Osteocyte (in vitro differentiated cells): Measurements from ENCODE around the gene CLEC5A. TPM values are rescaled to one million over a fixed set of nuclear protein-coding genes. Genes with fewer than 3 reads are reported as not detected.
"Not testable (repeated sequence)": the region's sequence is repeated elsewhere in the genome, so short reads cannot be mapped to it uniquely, and the experiment has no call there.

Source experiments
- DNase-seq: peaks from one replicate; pipeline ENCODE4 v3.0.0; 2021; ENCODE audit warnings: mixed read lengths; ENCODE audit not compliant: unreplicated experiment; ENCODE audit errors: extremely low spot score
- H3K27ac Mint-ChIP-seq: one replicate; pipeline ENCODE4 v1.8.0; 2021; ENCODE audit warnings: mild to moderate bottlenecking, mixed read lengths; ENCODE audit not compliant: unreplicated experiment
- H3K27me3 Mint-ChIP-seq: one replicate; pipeline ENCODE4 v1.8.0; 2021; ENCODE audit warnings: mixed read lengths; ENCODE audit not compliant: unreplicated experiment
- H3K36me3 Mint-ChIP-seq: one replicate; pipeline ENCODE4 v1.8.0; 2021; ENCODE audit warnings: mixed read lengths; ENCODE audit not compliant: unreplicated experiment
- H3K4me1 Mint-ChIP-seq: one replicate; pipeline ENCODE4 v1.8.0; 2021; ENCODE audit warnings: mixed read lengths; ENCODE audit not compliant: unreplicated experiment
- H3K4me3 Mint-ChIP-seq: one replicate; pipeline ENCODE4 v1.8.0; 2021; ENCODE audit warnings: mild to moderate bottlenecking, moderate library complexity, mixed read lengths; ENCODE audit not compliant: unreplicated experiment
- H3K9me3 Mint-ChIP-seq: one replicate; pipeline ENCODE4 v1.8.0; 2021; ENCODE audit warnings: mixed read lengths; ENCODE audit not compliant: unreplicated experiment
- CTCF ChIP-seq: fragments of 200-600 bp; sonication (generic); IDR thresholded peaks from 2 replicates; pipeline ENCODE4 v1.5.0; 2021; ENCODE audit warnings: antibody characterized with exemption, mild to moderate bottlenecking, moderate library complexity
- total RNA-seq: library from RNA; stranded (reverse); gene quantifications from 2 replicates; pipeline ENCODE4 v1.2.1, GENCODE V29; 2021

The CLEC5A gene
- total RNA-seq, 1 donor from 2014 or later, result not detected

GRCh38 chr7:141920281-141920680 lies 26.5 kb downstream of the CLEC5A start:
- H3K9me3 Mint-ChIP-seq, result peaks cover 11% of the 10 kb centered on the region
- no peaks in the 10 kb centered on the region for H3K36me3 Mint-ChIP-seq
- DNase-seq, result no peak
- H3K27me3 Mint-ChIP-seq, result no peaks in the 10 kb centered on the region
- no peak for TF ChIP-seq CTCF
- no peak overlapping the region for H3K27ac Mint-ChIP-seq
- H3K4me3 Mint-ChIP-seq, result no peak overlapping the region
- H3K4me1 Mint-ChIP-seq, result no peaks in the 10 kb centered on the region

- no peak within 1 kb of the TSS for H3K4me3 Mint-ChIP-seq
- H3K36me3 Mint-ChIP-seq, result no peaks in the 10 kb centered on the region
- H3K27me3 Mint-ChIP-seq, result no peaks in the 10 kb centered on the region
- H3K9me3 Mint-ChIP-seq, result peaks cover 11% of the 10 kb centered on the region
- H3K27ac Mint-ChIP-seq, result no peak within 1 kb of the TSS
- no peak for DNase-seq
- no peaks in the 10 kb centered on the region for H3K4me1 Mint-ChIP-seq
- no peak for TF ChIP-seq CTCF
Observed at GRCh38 chr7:141916099-141916498, 30.7 kb downstream of the CLEC5A start, which contains the start of gene OR9A4. TSS of gene OR9A4 (plus strand) at chr7:141916399. CDS start at chr7:141918876, 2,477 bp downstream.

- H3K4me3 Mint-ChIP-seq, result no peak overlapping the region
- H3K36me3 Mint-ChIP-seq, result no peaks in the 10 kb centered on the region
- no peak overlapping the region for H3K27ac Mint-ChIP-seq
- no peak for DNase-seq
- H3K27me3 Mint-ChIP-seq, result no peaks in the 10 kb centered on the region
- TF ChIP-seq CTCF, result no peak
- H3K4me1 Mint-ChIP-seq, result no peaks in the 10 kb centered on the region
- H3K9me3 Mint-ChIP-seq, result peaks cover 11% of the 10 kb centered on the region
Observed at GRCh38 chr7:141915565-141915964, 31.2 kb downstream of the CLEC5A start.

DNA sequence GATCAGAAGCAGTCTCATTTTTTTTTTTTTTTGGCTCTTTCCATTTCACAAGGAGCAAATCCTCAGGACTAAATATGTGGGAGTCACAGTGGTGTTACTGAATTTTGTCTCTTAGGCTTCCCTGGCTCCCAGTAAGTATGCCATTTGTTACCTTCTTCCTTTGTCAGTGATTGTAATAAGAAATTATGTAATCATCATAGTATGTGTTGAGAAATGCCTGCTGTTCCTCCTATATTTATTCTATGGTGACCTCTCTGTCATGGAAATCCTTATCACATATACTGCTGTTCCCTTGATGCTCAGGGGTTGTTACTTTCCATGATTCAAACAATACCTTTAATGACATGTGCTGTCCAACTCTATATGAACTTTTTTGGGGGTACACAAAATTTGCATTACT lies 35.4 kb downstream of the CLEC5A start:
- TF ChIP-seq CTCF, result no peak
- no peak for DNase-seq
- Mint-ChIP-seq H3K4me3 (no peak overlapping the region), H3K27me3 (no peaks in the 10 kb centered on the region), H3K36me3 (no peaks in the 10 kb centered on the region), H3K9me3 (no peaks in the 10 kb centered on the region), H3K27ac (no peak overlapping the region), H3K4me1 (no peaks in the 10 kb centered on the region)

- Mint-ChIP-seq H3K4me3 (no peak overlapping the region), H3K27ac (no peak overlapping the region), H3K36me3 (no peaks in the 10 kb centered on the region), H3K4me1 (no peaks in the 10 kb centered on the region), H3K9me3 (no peaks in the 10 kb centered on the region), H3K27me3 (peaks cover 4% of the 10 kb centered on the region)
- no peak for DNase-seq
- no peak for TF ChIP-seq CTCF
Observed at GRCh38 chr7:141906285-141906684, 40.5 kb downstream of the CLEC5A start.

GRCh38 chr7:141899366-141899765 lies 47.4 kb downstream of the CLEC5A start:
- H3K27me3 Mint-ChIP-seq, result not testable (repeated sequence)

More at GRCh38 chr7:141899366-141899765, 47.4 kb downstream of the CLEC5A start:
- not testable (repeated sequence) for H3K4me1 Mint-ChIP-seq, H3K27ac Mint-ChIP-seq, DNase-seq, H3K36me3 Mint-ChIP-seq, H3K9me3 Mint-ChIP-seq, H3K4me3 Mint-ChIP-seq
